H1 (cell line): ENCODE measurements around the gene PXDN. TPM values are rescaled to one million over a fixed set of nuclear protein-coding genes. Genes with fewer than 3 reads are reported as not detected.

Experiments used
- CTCF ChIA-PET: fragments of 300-600 bp; sonication (Branson Sonifier 250); formaldehyde crosslinking; loops from one replicate; lab custom pipeline; 2021; ENCODE audit not compliant: partially characterized antibody; lab: Charles Lee
- POLR2A ChIA-PET: fragments of 300-600 bp; sonication (Branson Sonifier 250); formaldehyde crosslinking; loops from one replicate; lab custom pipeline; 2021; ENCODE audit warnings: inconsistent platforms; ENCODE audit not compliant: partially characterized antibody; lab: Charles Lee
- DNase-seq, 2 experiments: peaks; one replicate each; pipeline versions ENCODE4 v3.0.0 to v3.0.0-alpha.2; 2010 to 2022; ENCODE audit warnings: low spot score in 2 of 2, low read depth in 1 of 2, mixed read lengths in 1 of 2
- FAIRE-seq: peaks from 2 replicates; lab custom pipeline; 2011; peaks lifted over from hg19 to GRCh38; lab: Jason Lieb, UNC
- H2AFZ ChIP-seq: 2 replicates; pipeline ENCODE4 v1.8.1; 2012; ENCODE audit warnings: low read length, inconsistent platforms
- H2AK5ac ChIP-seq: 2 replicates; pipeline ENCODE4 v1.6.1; 2013; ENCODE audit warnings: low read depth, low read length
- H2BK120ac ChIP-seq: replicated peaks from 2 replicates; pipeline ENCODE3; 2013; ENCODE audit warnings: low read depth, low read length, inconsistent platforms
- H2BK12ac ChIP-seq: 2 replicates; pipeline ENCODE4 v1.6.1; 2013; ENCODE audit warnings: low read depth, low read length
- H2BK15ac ChIP-seq: 2 replicates; pipeline ENCODE4 v1.6.1; 2013; ENCODE audit warnings: low read length
- H2BK20ac ChIP-seq: 2 replicates; pipeline ENCODE4 v1.6.1; 2013; ENCODE audit warnings: low read length
- H2BK5ac ChIP-seq: 2 replicates; pipeline ENCODE4 v1.6.1; 2013; ENCODE audit warnings: low read depth, low read length
- H3K14ac ChIP-seq: 2 replicates; pipeline ENCODE4 v1.6.1; 2013; ENCODE audit warnings: inconsistent platforms; ENCODE audit not compliant: insufficient read length
- H3K18ac ChIP-seq: 2 replicates; pipeline ENCODE4 v1.6.1; 2013; ENCODE audit warnings: low read length; ENCODE audit errors: extremely low read depth
- H3K23ac ChIP-seq: 2 replicates; pipeline ENCODE4 v1.6.1; 2013; ENCODE audit warnings: inconsistent platforms; ENCODE audit not compliant: insufficient read length
- H3K23me2 ChIP-seq: 2 replicates; pipeline ENCODE4 v1.6.1; 2013; ENCODE audit warnings: low read depth, low read length
- H3K27ac ChIP-seq: 2 replicates; pipeline ENCODE4 v1.6.1; 2011; ENCODE audit warnings: low read depth, low read length, inconsistent platforms
- H3K27me3 ChIP-seq, 4 experiments: replicated peaks in 1 of 4; 1 replicate in 1 of 4; 2 replicates in 3 of 4; pipeline versions ENCODE4 v1.6.1 to v1.8.1; 2011 to 2013; ENCODE audit warnings: low read length in 3 of 4, mild to moderate bottlenecking in 3 of 4, inconsistent platforms in 2 of 4, mixed read lengths in 2 of 4, moderate library complexity in 1 of 4; ENCODE audit not compliant: control insufficient read depth in 3 of 4, insufficient read depth in 3 of 4; ENCODE audit errors: extremely low read depth in 1 of 4
- H3K36me3 ChIP-seq, 4 experiments: 2 replicates each; pipeline versions ENCODE4 v1.6.1 to v1.8.1; 2011 to 2013; ENCODE audit warnings: mild to moderate bottlenecking in 4 of 4, low read length in 3 of 4, moderate library complexity in 2 of 4, control low read depth in 1 of 4, inconsistent platforms in 1 of 4; ENCODE audit not compliant: insufficient read depth in 4 of 4, control insufficient read depth in 2 of 4
- H3K4ac ChIP-seq: replicated peaks from 2 replicates; pipeline ENCODE3; 2013; ENCODE audit warnings: low read length, low read depth, mixed read lengths, inconsistent platforms; ENCODE audit not compliant: insufficient read length
- H3K4me1 ChIP-seq, 4 experiments: replicated peaks in 1 of 4; 1 replicate in 1 of 4; 2 replicates in 3 of 4; pipeline versions ENCODE4 v1.6.1 to v1.8.1; 2011 to 2013; ENCODE audit warnings: low read length in 3 of 4, inconsistent platforms in 2 of 4, mixed read lengths in 1 of 4; ENCODE audit not compliant: insufficient read depth in 4 of 4, control insufficient read depth in 3 of 4
- H3K4me2 ChIP-seq, 2 experiments: 2 replicates each; pipeline versions ENCODE4 v1.6.1 to v1.8.1; 2011 to 2013; ENCODE audit warnings: low read depth in 2 of 2, low read length in 2 of 2, control low read depth in 1 of 2, inconsistent platforms in 1 of 2, mild to moderate bottlenecking in 1 of 2; ENCODE audit not compliant: insufficient read depth in 1 of 2
- H3K4me3 ChIP-seq, 4 experiments: fragments of 200-600, 300-600 bp in 1 of 4; sonication (generic), shearing (Covaris generic), sonication (Bioruptor Twin) in 1 of 4; 2 replicates each; pipeline versions ENCODE4 v1.5.1 to v1.8.1; 2011 to 2016; ENCODE audit warnings: low read length in 4 of 4, low read depth in 3 of 4, control low read depth in 2 of 4, inconsistent platforms in 2 of 4, mild to moderate bottlenecking in 2 of 4, mixed read lengths in 1 of 4, moderate library complexity in 1 of 4; ENCODE audit not compliant: insufficient read depth in 2 of 4; ENCODE audit errors: extremely low read depth in 1 of 4
- H3K56ac ChIP-seq: replicated peaks from 2 replicates; pipeline ENCODE3; 2013; ENCODE audit warnings: low read depth, mild to moderate bottlenecking, mixed read lengths, low read length, inconsistent platforms; ENCODE audit not compliant: insufficient read length
- H3K79me1 ChIP-seq: 2 replicates; pipeline ENCODE4 v1.6.1; 2013; ENCODE audit warnings: low read depth, low read length, control low read depth
- H3K79me2 ChIP-seq, 2 experiments: 2 replicates each; pipeline versions ENCODE4 v1.6.1 to v1.8.1; 2012 to 2013; ENCODE audit warnings: low read length in 2 of 2, mild to moderate bottlenecking in 2 of 2, inconsistent platforms in 1 of 2; ENCODE audit not compliant: insufficient read depth in 2 of 2, control insufficient read depth in 1 of 2
- H3K9ac ChIP-seq, 4 experiments: replicated peaks in 1 of 4; 1 replicate in 1 of 4; 2 replicates in 3 of 4; pipeline versions ENCODE4 v1.6.1 to v1.8.1; 2011 to 2013; ENCODE audit warnings: low read depth in 3 of 4, low read length in 3 of 4, control low read depth in 2 of 4, mild to moderate bottlenecking in 2 of 4, moderate library complexity in 2 of 4, inconsistent platforms in 1 of 4; ENCODE audit errors: extremely low read depth in 1 of 4
- H3K9me3 ChIP-seq, 2 experiments: 2 replicates each; pipeline versions ENCODE4 v1.6.1 to v1.8.1; 2012 to 2013; ENCODE audit warnings: mild to moderate bottlenecking in 2 of 2, moderate library complexity in 2 of 2, control low read depth in 1 of 2, inconsistent platforms in 1 of 2, low read depth in 1 of 2, low read length in 1 of 2, mixed read lengths in 1 of 2; ENCODE audit not compliant: insufficient read depth in 2 of 2
- H4K20me1 ChIP-seq, 2 experiments: replicated peaks in 1 of 2; 2 replicates each; pipeline versions ENCODE3 to v1.8.1; 2011 to 2013; ENCODE audit warnings: inconsistent platforms in 2 of 2, low read length in 2 of 2, mild to moderate bottlenecking in 1 of 2; ENCODE audit not compliant: insufficient read depth in 2 of 2, control insufficient read depth in 1 of 2
- H4K5ac ChIP-seq: 2 replicates; pipeline ENCODE4 v1.6.1; 2013; ENCODE audit warnings: low read length, low read depth, mixed read lengths, inconsistent platforms; ENCODE audit not compliant: insufficient read length
- H4K8ac ChIP-seq: 2 replicates; pipeline ENCODE4 v1.8.0; 2013; ENCODE audit warnings: mild to moderate bottlenecking, moderate library complexity, low read length, inconsistent platforms; ENCODE audit not compliant: insufficient read depth; ENCODE audit errors: extremely low read depth
- H4K91ac ChIP-seq: replicated peaks from 2 replicates; pipeline ENCODE3; 2013; ENCODE audit warnings: low read length, mixed read lengths, inconsistent platforms; ENCODE audit not compliant: insufficient read length
- ASH2L ChIP-seq: fragments of 200-600, 300-600 bp; sonication (generic); IDR thresholded peaks from one replicate; pipeline ENCODE4 v1.7.1; 2017; ENCODE audit warnings: low read length
- BRCA1 ChIP-seq: IDR thresholded peaks from 2 replicates; pipeline ENCODE4 v1.6.1; 2012; ENCODE audit warnings: low read depth, low read length, improper control_type of control experiment
- CBX5 ChIP-seq: fragments of 300-800, 300-1000 bp; sonication (generic); IDR thresholded peaks from 2 replicates; pipeline ENCODE4 v1.7.1; 2016; ENCODE audit warnings: antibody characterized with exemption, low read length, low read depth
- HDAC6 ChIP-seq: IDR thresholded peaks from one replicate; pipeline ENCODE4 v1.7.1; 2012; ENCODE audit warnings: low read depth, mild to moderate bottlenecking, inconsistent platforms, low read length, moderate library complexity
- KDM4A ChIP-seq: IDR thresholded peaks from one replicate; pipeline ENCODE4 v1.7.1; 2012; ENCODE audit warnings: low read depth, mild to moderate bottlenecking, moderate library complexity, low read length, inconsistent platforms; ENCODE audit not compliant: severe bottlenecking
- RAD21 ChIP-seq, 2 experiments: IDR thresholded peaks in 1 of 2; conservative IDR thresholded peaks in 1 of 2; 2 replicates each; pipeline ENCODE4 v1.6.1; 2011; ENCODE audit warnings: low read depth in 2 of 2, low read length in 2 of 2, improper control_type of control experiment in 1 of 2, inconsistent platforms in 1 of 2, mild to moderate bottlenecking in 1 of 2, moderate library complexity in 1 of 2
- SUZ12 ChIP-seq: fragments of 200-600 bp; sonication (generic); IDR thresholded peaks from 2 replicates; pipeline ENCODE4 v1.6.1; 2012; ENCODE audit warnings: mild to moderate bottlenecking, inconsistent platforms, low read length, moderate library complexity, mixed read lengths
- WGBS, 2 experiments: shearing (Covaris generic) in 1 of 2; methylation state at CpG; one replicate each; pipeline versions ENCODE4 v1.1.6 to v1.1.7; 2013 to 2015; ENCODE audit warnings: low lambda C conversion rate in 2 of 2, mixed read lengths in 2 of 2, inconsistent platforms in 1 of 2, low coverage in 1 of 2, missing lambda C conversion rate in 1 of 2; ENCODE audit not compliant: insufficient replicate concordance in 2 of 2, insufficient coverage in 1 of 2, insufficient read length in 1 of 2; ENCODE audit errors: extremely low coverage in 1 of 2, missing lambda C conversion rate in 1 of 2; 5-methylcytosine and 5-hydroxymethylcytosine counted together
- polyA plus RNA-seq, 7 experiments: library from polyadenylated mRNA; depleted of rRNA in 3 of 7; stranded (reverse) in 5 of 7; unstranded in 2 of 7; fragments of >200 nt in 5 of 7; fragments of 200-250 nt in 2 of 7; gene quantifications; 1 replicate in 5 of 7; 2 replicates in 1 of 7; 4 replicates in 1 of 7; pipeline versions ENCODE4 v1.2.1 to v1.2.3, GENCODE V29; 2011 to 2013; ENCODE audit warnings: missing spikeins in 2 of 7, mixed read lengths in 2 of 7
- total RNA-seq: library from RNA; stranded (reverse); fragmentation: NEBNext Ultra II Directional; extraction: Animal tissue kit (Norgen Biotek cat#: 25700); gene quantifications from 2 replicates; pipeline ENCODE4 v1.2.1, GENCODE V29; 2021

Gene PXDN
- total and polyA plus RNA-seq, 2 of the 8 experiments (the other 6 are each of a cell fraction or from before 2014, with no cell fraction given), result 104 to 141 TPM

DNA sequence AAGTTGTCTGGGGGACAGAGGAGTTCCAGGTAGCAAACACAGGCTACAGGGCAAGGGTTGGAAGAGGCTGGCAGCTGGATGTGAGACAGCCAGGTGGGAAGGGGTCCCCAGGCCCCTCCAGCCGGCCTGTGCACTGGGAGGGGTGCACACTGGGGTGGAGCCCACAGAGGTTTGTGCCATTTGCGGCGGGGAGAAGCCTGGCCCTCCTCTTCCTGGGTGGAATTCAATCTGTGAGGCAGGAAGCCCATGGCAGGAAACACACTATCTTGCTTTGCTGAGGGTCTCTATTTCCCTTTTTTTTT is 63.3 kb downstream of the PXDN start:
- H3K4me3 ChIP-seq, result no peak overlapping the region
- H3K14ac ChIP-seq, result no peak overlapping the region
- ChIA-PET CTCF (interaction anchor here (1.5 to 1.9 kb wide), 2 partner anchors 70 kb away, joined by 4 to 5 read pairs; no protein-coding TSS in a partner anchor), POLR2A (no interaction called here)
- no peak overlapping the region for H2BK15ac ChIP-seq
- 0 out of 2 replicates have a peak overlapping the region, but pooled peaks have one; percentile 39 for H2BK12ac ChIP-seq
- H3K56ac ChIP-seq, result no peak overlapping the region
- DNase-seq (no peak), FAIRE-seq (no peak)
- H3K4me1 ChIP-seq, result peaks cover 0 to 5% (median 1%) of the 10 kb centered on the region in 4 experiments; a peak in 5 of 7 replicates
- no peak overlapping the region for H2BK120ac ChIP-seq
- no peak overlapping the region for H3K9ac ChIP-seq
- no peaks in the 10 kb centered on the region; the same call in 1 of the 2 replicates for H3K79me1 ChIP-seq
- no peak overlapping the region for H3K27ac ChIP-seq
- no peak overlapping the region for H3K23ac ChIP-seq
- H3K18ac ChIP-seq, result no peak overlapping the region
- H2AK5ac ChIP-seq, result no peak overlapping the region
- no peak overlapping the region for H3K4ac ChIP-seq
- H3K79me2 ChIP-seq, result no peaks in the 10 kb centered on the region
- H4K20me1 ChIP-seq, result peaks cover 5 to 24% of the 10 kb centered on the region in 2 experiments
- H4K8ac ChIP-seq, result no peak overlapping the region
- H4K91ac ChIP-seq, result no peak overlapping the region
- no peak overlapping the region for H3K4me2 ChIP-seq
- H3K9me3 ChIP-seq, result no peaks in the 10 kb centered on the region
- no peak overlapping the region for H2BK20ac ChIP-seq
- no peak overlapping the region for H2AFZ ChIP-seq
- H3K23me2 ChIP-seq, result peaks cover 12% of the 10 kb centered on the region; the same call in 1 of the 2 replicates
- WGBS, 2 experiments, result 89% methylated on average over 3 of the region's 3 CpGs; no CpG with 5 or more reads in 1 of the 2 experiments
- peaks cover 18 to 54% (median 29%) of the 10 kb centered on the region in 4 experiments; a peak in 7 of 8 replicates for H3K36me3 ChIP-seq
- no peaks in the 10 kb centered on the region for H3K27me3 ChIP-seq
- H2BK5ac ChIP-seq, result no peak overlapping the region
- H4K5ac ChIP-seq, result no peak overlapping the region
- no peak for TF ChIP-seq KDM4A
- no peak for TF ChIP-seq RAD21 (IDR thresholded peaks at IDR 0.05 in 1 of 2, conservative IDR thresholded peaks at IDR 0.05 in 1 of 2; ENCODE audit: low read depth in 2 of 2, low read length in 2 of 2)
- no peak for TF ChIP-seq CBX5
- no peak for TF ChIP-seq BRCA1
- TF ChIP-seq HDAC6, result no peak
- TF ChIP-seq ASH2L, result no peak
- no peak for TF ChIP-seq SUZ12
